Inferior parietal cortex (tissue), 1 donor: ENCODE results near the gene SEMA3D.
A peak's percentile ranks its signal among the peaks of the same experiment; 100 is the strongest.

Source experiments
- DNase-seq: peaks from one replicate; pipeline ENCODE4 v3.0.0-alpha.2; 2016; ENCODE audit errors: extremely low spot score

Gene SEMA3D

DNA sequence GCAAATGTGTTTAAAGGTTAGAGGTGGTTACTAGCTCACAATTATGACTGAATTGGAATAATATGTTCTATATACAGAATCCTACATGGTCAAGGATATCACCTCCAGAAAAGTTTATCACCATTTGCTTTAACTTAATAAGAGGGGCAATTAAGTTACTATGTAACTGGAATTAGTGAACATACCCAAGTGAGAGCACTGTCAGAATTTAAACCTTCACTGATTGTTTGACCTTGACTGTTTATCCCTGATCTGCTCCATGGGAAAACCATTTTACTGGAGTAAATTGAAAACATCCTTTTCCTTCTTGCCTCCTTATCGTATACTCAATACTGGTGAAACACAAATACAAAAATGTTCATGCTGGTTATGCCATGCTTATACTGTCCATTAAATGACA is 107.4 kb downstream of the SEMA3D start:
- no peak for DNase-seq

DNA sequence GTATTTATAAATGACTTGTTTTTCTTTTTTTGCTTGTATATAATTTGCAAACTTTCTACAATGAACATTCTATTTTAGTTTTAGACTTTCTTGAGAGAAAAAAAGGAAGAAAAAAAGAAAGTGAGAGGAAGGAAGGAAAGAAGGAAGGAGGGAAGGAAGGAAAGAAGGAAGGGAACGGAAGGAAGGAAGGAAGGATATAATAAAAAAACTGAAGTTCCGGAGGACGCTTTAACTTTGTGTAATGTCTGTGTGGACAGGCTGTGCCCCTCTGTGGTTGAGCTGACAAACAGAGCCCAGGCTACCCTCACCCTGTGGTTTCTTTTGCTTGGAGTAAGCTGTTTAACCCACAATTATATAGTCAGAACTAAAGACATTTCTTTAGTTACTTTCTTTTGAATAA is 108.7 kb downstream of the SEMA3D start:
- DNase-seq: no peak

DNA sequence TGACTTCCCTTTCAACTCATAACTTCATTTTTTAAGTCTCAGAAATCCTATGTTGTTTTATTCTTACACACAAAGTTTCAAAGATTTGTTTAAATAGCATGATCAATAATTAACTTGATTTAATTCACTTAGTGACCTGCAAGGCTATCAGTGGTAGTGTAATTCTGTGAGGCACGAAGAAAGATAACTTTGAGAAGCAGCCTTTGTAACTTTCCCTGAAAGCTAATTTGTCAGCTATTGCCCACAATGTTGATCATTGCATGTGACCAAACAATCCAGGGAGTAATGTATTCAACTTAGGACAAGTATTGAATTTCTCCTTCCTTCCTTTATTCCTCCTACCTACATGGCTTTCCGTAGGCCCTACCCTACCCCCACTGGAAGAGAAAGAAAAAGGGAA is 111.0 kb downstream of the SEMA3D start:
- DNase-seq: no peak

DNA sequence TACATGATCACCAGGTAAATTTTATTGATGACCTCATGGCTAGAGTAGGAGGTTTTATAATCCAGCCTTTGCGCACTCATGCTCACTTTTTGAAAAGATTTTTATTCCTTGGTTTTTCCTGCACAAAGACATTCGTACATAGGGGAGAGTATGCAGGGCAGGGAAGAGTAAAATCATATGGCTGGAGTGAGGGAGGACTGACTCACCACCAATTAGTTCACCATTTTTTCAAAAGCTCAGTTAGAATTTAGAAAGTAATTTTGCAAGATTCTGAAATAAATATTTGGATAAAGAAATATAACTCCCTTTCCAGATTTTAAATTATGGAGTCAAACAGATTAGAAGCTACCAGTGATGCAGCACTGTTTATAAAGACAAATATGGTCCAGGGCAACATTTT is 111.9 kb downstream of the SEMA3D start:
- DNase-seq: no peak

DNA sequence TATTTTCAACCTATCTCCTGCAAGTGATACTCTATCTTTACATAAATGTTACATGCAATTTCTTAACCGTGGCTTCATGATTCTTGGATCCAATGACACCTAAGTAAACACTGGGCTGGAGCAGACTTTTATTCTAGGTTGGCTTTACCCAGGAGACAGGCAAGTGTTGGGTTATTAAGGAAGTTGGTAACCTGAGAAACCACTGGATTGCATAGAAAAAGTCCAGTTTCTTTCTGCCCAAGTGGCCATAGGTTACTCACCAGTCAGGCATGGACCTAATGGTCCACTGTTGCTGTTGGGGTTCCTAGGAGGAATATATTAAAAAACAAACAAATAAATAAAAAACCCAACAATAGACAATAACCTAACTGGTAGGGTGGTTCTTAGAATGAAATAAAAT is 112.8 kb downstream of the SEMA3D start:
- no peak for DNase-seq

DNA sequence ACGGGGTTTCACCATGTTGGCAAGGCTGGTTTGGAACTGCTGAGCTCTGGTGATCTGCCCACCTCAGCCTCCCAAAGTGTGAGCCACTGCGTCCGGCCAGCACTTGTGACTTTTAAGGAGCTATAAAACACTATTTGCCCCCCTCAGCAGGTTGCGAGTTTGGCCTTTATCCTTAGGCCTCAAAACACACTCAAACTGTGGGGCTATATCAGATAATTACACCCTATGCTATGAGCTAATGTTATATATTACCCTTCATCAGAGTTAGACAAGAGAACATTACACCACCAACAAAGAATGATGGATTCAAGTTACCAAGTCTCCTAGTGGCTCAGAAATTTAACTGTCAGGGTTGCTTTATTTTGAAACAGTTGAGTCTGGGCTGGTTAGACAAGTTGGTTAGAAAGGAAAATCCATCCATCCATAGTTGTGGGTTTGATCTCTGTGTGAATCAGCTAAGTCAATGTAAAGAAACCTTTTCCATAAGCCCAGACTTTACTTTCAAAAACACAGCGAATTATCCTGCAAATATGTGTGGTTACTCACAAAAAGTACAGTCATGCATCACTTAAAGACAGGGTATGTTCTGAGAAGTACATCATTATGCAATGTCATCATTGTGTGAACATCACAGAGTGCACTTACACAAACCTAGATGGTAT is 115.8 kb downstream of the SEMA3D start:
- DNase-seq: no peak

DNA sequence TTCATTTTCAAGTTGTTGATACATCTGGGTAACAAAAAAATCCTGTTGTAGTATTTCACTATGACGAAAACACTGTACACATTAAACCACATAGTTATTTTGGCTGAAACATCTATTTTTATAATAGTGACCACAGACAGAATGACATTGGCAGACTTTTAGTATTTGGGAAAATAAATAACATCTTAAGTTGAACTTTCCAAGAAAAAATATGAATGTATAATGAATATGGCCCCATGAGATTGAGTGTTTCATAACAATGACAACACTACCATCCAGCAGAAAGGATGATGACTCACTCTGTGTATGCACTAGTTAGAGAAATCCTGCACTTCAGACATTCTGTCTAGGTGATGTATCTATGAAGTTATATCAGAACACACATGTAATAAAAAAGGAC is 118.1 kb downstream of the SEMA3D start:
- no peak for DNase-seq

DNA sequence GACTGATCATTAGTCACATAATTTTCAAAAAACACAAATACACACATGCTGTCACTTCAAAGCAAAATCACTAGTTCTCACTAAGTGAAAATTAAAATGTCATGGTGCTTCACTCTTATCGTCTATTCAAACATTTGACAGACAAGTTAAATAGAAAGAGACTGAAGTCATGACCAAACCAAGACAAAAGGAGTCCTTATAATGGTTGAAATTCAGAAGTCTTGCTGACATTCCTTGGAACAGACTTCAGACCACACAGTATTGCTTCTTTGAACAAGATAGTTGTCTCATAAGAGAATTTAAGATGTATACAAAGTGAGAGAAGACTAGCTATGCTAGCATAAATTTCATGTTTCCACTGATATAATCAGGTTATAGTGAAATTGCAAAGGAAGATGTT is 119.5 kb downstream of the SEMA3D start:
- no peak for DNase-seq

DNA sequence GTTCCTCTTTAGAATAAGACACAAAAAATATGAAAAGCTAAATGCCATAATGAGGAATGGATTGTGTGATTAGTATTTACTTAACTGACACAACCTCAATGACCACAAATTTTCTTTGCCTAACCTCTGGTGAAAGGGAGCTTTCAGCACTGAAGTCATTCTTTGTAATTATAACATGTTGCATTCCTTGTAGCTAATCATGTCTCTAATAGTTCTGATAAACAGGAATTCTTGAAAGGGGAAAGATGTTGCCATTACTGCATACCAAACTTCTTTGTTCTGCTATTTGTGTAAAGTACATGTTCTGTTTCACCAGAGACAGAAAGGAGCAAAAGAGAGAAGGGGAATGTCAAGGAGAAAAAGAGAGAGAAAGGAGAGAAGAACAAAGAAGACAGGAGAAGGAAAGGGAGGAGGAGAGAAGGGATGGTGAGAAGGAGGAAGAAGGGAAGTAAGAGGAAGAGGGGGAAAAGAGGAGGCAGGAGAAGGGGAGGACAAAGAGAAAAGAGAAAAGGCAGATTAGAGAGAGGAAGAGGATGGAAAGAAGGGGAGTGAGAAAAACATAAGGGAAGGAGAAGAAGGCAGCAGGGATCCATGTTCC is 120.9 kb downstream of the SEMA3D start:
- DNase-seq: no peak

DNA sequence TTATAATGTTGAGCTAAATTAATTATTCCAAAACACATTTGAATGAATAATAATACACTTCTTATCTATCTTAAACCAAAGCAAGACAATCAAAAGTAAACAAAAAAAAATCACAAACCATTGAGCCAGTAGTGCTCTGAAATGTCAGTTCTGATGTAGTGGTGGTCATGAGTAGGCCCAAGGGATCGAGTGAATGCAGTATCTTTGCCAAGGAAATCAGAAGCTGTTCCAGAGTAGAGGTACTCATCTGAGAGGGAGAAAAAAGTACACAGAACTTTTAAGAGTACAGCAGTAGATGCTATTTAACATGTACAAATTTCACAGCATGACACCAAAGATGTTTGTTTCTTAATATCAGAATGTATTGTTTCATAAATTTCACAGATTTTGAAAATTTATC is 121.5 kb downstream of the SEMA3D start:
- no peak for DNase-seq

DNA sequence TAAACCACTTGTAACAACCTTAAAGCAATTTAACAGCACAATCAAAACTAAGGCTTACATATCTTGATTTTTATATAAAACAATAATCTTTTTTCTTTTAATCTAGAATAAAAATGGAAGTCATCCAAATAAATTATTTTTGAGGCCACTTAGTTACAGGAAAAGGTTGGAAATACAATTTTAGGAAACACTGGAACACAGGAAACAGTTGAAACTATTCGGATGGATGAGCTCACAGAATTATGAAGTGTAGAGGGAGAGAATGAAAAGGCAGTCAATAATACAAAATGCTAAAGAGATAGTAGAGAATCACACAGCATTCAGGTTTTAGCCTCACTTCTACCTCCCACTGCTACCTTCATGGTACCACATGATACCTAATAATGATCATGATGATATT is 124.2 kb downstream of the SEMA3D start:
- no peak for DNase-seq

DNA sequence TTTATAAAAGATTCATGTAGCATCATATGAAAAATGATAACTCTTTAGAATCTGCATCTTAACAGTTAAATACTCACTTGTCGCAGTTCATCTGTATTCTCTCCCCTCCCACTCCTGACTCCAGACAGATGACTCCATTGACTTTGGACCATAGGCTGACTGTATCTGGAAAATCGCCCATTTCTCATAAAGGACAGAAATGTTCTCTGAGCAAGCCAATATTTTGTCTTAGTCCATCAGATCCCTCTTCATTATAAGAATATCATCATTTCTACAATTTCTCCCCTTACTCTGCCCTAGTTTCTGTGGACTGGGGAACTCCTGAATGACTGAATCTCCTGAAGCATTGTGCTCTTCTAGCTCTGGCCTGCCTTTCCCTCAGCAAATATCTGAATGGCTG is 125.4 kb downstream of the SEMA3D start:
- no peak for DNase-seq

DNA sequence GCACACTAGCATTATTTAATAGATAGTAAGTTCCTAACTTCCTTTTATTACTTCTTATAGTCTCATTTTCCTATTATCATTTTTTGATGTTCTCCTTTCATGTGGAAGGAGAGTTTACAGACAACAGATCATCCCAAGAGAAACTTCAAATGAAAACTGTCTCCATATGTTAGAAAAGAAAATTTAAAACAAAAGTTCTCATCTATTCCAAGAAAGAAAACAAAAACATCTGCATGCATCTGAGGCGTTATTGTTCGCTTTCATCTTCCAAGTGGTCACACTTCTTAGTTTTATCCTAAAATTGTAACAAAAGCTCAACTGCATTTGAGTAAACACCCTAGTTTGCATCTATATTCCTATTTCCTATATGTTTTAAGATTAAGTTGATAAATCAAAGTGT is 126.2 kb downstream of the SEMA3D start:
- DNase-seq: no peak

DNA sequence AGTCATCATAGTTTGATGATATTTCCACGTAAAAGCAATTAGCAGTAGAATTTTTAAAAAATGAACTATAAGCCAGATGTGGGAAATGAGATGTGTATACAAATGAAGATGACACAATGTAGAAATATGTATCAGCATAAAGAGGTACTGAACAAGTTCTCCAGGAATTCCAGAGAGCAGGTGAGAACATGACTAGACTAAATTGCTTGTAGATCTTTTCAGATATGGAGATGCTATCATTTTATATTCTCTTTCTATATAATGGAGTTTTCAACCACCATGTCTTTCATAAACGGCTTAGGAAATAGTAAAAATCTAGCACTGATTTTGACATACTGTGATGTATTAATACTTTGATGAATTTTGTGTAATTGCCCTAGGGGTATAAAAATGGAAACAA is 130.9 kb downstream of the SEMA3D start:
- DNase-seq: no peak

DNA sequence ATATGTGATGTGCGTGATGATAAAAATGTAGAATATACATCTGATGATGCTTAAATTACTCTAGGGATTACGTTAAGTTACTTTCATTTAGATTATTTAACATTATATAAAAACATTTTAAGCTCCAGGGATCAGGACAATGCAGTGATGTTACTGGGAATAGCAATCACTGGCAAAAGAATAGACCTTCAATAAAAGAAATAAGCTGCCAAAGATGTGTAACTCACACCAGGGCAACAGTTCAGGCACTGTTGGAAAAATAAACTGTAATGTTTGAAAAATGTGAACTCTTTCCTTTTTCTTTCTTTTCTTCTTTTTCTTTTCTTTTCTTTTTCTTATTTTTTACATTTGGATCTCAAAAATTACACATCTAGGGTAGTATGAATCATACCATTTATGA is 131.7 kb downstream of the SEMA3D start:
- no peak for DNase-seq

DNA sequence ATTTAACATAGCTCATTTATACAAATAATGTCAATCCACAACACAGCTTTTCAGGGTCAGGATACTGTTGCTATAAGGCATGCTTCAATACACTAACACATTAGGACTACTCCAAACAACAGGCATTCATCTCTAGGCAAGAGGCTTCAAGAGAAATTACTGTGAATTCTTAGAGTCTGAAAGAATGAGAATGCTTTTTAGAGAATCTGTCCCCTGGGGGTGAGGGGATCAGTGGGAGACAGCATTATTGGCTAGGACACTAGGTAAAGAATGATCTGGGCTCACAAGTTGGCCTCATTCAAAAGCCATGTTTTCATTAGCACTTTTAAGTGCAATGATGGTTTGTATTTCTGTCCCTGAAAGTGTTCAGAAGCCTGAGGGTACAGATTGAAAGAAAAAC is 132.6 kb downstream of the SEMA3D start:
- DNase-seq: no peak

DNA sequence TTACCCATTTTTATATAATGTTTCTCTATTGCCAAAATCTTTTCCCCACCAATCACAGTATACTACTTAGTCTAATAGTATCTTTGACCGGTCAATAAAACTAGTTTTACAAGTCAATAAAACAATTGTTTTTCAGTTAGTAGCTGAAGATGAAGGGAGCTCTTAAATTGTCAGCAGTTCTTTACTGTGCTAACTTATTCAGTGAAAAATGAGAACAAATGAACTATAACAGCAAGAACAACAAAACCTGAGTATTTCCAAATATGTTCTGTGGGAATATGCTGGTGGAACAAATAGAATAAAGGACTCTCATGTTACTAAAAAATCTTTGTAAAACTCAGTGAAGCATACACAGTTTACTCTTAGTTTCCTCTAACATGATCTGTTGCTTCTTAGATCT is 134.0 kb downstream of the SEMA3D start:
- no peak for DNase-seq

DNA sequence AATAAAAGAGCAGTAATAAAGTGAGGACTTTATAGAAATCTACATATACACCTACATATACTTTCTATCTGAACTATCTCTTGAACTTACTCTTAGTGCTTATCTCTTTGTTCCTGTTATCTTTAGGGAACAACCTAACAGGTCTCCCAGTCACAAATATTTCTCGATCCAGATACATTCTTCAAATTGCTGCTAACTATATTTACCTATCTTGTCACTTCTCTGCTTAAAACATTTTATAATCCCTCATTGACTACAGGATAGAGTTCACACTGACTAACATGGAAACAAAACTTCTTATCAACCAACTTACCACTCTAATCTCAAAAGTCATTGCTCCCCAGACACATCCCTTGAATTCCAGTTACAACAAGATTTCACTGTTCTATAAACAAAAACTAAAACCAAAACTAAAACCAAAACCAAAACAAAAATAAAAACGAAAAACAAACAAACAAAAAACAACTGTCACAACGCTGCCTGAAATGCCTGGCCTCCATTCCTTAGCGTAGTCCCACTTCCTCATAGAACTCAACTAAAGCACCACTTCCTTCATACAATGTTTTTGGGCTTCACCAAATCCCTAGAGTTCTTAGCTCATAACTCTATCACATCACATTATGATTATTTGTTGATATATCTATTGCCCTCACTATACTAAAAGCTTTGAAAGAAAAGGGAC is 134.7 kb downstream of the SEMA3D start:
- no peak for DNase-seq

DNA sequence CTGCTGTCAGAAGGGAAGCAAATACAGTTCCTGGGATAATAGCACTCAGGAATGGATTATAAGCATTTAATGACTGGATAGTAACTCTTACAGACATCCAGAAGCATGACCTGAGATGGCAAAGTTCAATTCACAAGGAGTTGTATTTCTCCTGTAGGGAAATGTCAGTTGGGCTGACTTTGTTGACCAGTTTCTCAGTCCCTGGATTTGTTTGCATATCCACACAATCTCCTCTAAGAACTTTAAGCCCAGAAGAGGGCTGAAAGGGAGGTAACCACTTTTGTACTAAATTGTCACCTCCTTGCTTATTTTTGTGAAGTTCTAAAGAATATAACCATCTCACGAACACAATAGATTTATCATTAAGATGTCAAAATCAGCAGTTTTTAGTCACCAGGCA is 140.3 kb downstream of the SEMA3D start:
- no peak for DNase-seq

DNA sequence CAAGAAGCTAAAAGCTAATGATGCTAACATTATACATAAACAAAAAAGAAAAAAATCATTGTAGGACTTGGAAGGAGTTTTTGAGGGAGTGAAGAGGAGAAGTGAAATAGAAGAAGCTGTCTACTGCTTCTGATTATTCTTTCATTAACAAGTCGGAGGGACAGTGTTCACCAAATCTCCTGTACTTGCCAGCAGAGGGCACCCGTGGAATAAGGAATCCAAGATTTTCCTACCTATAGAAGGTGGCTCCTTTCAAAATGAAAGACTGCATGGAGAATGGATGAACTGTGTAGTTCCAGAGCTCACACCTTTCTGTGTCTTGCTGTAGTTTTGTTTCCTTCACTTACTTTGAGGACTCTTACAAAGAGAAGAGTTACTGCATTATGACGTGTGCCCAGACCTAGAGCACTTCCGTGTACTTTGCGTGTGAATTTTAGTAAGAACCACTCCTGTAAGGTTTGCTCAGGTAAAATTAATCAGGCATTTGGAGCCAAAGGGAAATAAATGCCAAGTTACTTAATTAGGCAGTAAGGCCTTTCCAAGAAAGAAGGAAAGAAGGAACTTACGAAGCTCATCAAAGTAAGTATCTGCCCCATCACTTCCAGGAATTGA is 145.1 kb downstream of the SEMA3D start:
- peak; percentile 86 for DNase-seq

DNA sequence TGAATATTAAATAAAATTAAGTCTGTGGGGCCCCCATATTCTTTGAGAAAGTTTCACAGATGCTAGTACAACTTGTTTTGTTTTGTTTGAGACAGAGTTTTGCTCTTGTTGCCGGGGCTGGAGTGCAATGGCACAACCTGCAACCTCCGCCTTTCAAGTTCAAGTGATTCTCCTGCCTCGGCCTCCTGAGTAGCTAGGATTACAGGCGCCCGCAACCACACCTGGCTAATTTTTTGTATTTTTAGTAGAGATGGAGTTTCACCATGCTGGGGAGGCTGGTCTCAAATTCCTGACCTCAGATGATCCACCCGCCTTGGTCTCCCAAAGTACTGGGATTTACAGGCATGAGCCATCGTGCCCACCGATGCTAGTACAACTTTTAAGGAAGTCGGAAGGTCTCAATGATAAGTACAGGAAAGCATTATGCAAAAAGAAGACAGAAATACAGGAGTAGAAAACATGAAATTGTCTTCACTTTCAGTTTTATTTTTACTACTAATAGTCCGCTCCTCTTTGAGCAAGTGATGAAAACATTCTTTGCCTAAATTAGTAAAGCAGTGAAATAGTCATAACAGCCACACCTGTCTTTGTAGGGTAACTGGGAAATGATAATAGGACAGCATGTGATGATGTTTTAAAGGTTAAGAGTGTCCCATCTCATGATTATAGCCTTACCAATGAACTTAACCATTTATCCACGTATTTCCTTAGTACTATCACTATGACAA is 147.5 kb downstream of the SEMA3D start:
- DNase-seq: no peak

DNA sequence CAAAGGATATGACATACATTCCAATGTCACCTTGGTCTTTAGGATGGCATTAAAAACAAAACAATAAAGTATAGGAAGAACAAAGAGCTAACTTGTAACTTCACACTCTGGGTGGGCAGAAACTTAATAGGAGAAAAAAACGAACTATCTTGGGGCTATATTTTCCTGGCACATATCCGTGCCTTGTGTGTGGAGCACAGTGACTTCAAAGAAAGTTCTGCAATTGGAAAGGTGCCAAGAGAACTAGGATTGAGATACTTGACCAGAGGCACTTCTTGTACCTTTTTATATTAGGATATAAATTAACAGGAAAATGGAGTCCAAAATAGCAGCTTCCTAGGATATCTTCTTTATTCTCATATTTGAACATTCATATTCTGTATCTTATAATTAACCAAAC is 148.4 kb downstream of the SEMA3D start:
- DNase-seq: no peak
